IMR-90 (cell line): Measurements from ENCODE around the gene AVPI1.

Experiments used
- CTCF ChIP-seq: conservative IDR thresholded peaks from 2 replicates; pipeline ENCODE4 v1.5.1; 2012; ENCODE audit warnings: mild to moderate bottlenecking, low read depth, low read length, improper control_type of control experiment
- MXI1 ChIP-seq: IDR thresholded peaks from 2 replicates; pipeline ENCODE4 v1.6.1; 2012; ENCODE audit warnings: low read depth, mild to moderate bottlenecking, low read length, moderate library complexity, borderline replicate concordance
- POLR2A ChIP-seq: IDR thresholded peaks from 2 replicates; pipeline ENCODE4 v1.6.1; 2012; ENCODE audit warnings: mild to moderate bottlenecking, low read depth, low read length
- RCOR1 ChIP-seq: IDR thresholded peaks from 2 replicates; pipeline ENCODE4 v1.6.1; 2012; ENCODE audit warnings: mild to moderate bottlenecking, low read length, improper control_type of control experiment; ENCODE audit not compliant: insufficient replicate concordance
- USF2 ChIP-seq: fragments of 150-350 bp; IDR thresholded peaks from 2 replicates; pipeline ENCODE4 v1.6.1; 2017; ENCODE audit warnings: mild to moderate bottlenecking, antibody characterized with exemption, low read length, low read depth

- TF ChIP-seq MXI1, result no peak
- no peak for TF ChIP-seq RCOR1
- TF ChIP-seq POLR2A, result no peak
- TF ChIP-seq CTCF, result no peak
- TF ChIP-seq USF2, result no peak
These were observed 28.3 kb upstream of the AVPI1 start for GRCh38 chr10:97715259-97715874.
